ENCODE measurements around the gene VIPR2. TPM values are rescaled to one million over a fixed set of nuclear protein-coding genes. Genes with fewer than 3 reads are reported as not detected.

VIPR2 gene
- polyA plus RNA-seq, 3 donors, result not detected

GRCh38 chr7:158988996-158989395 lies 155.7 kb downstream of the VIPR2 start:
- WGBS (ENCODE audit: insufficient coverage), result 68% methylated on average over 2 of the region's 2 CpGs
- Histone ChIP-seq H3K79me2 (ENCODE audit: insufficient read depth, low read length) (no peaks in the 10 kb centered on the region), H3K27me3 (ENCODE audit: control insufficient read depth in 2 of 2, insufficient read depth in 2 of 2, low read length in 2 of 2) (peaks cover 5 to 27% of the 10 kb centered on the region in 2 donors), H3K4me2 (replicated peaks; ENCODE audit: extremely low read depth, low read length, poor library complexity, severe bottlenecking) (no peak overlapping the region), H2AFZ (ENCODE audit: insufficient read depth, low read depth, low read length, poor library complexity, severe bottlenecking) (no peak overlapping the region), H3K36me3 (replicated peaks in 1 of 2; ENCODE audit: control insufficient read depth in 1 of 2, insufficient read depth in 2 of 2, low read length in 2 of 2) (no peaks in the 10 kb centered on the region), H3K4me3 (replicated peaks in 1 of 3; ENCODE audit: low read depth in 2 of 3, low read length in 3 of 3) (no peak overlapping the region), H4K20me1 (ENCODE audit: insufficient read depth, low read length) (no peaks in the 10 kb centered on the region), H3K27ac (ENCODE audit: low read depth in 1 of 2, low read length in 2 of 2) (no peak overlapping the region), H3K9ac (ENCODE audit: insufficient read depth, low read length, poor library complexity, severe bottlenecking) (no peak overlapping the region), H3K9me3 (replicated peaks in 1 of 2; ENCODE audit: control insufficient read depth in 1 of 2, insufficient read depth in 1 of 2, low read length in 2 of 2) (peaks cover 11 to 23% of the 10 kb centered on the region in 2 donors), H3K4me1 (ENCODE audit: control insufficient read depth in 1 of 2, insufficient read depth in 2 of 2, low read length in 2 of 2) (no peaks in the 10 kb centered on the region)
- DNase-seq, result no peak
- Mint-ChIP-seq H3K36me3 (peaks cover 0 to 3% of the 10 kb centered on the region in 2 donors), H3K9me3 (peaks cover 4 to 23% (median 17%) of the 10 kb centered on the region in 7 donors), H3K27ac (no peak overlapping the region), H3K27me3 (ENCODE audit: low read depth in 3 of 3) (peaks cover 22 to 33% (median 28%) of the 10 kb centered on the region in 3 donors), H3K4me1 (no peaks in the 10 kb centered on the region), H3K4me3 (no peak overlapping the region)
- no peak for TF ChIP-seq CTCF (IDR thresholded peaks at IDR 0.05)
- intact Hi-C loops (cut with micrococcal nuclease), result no loop called here

GRCh38 chr7:158988302-158988862 lies 156.3 kb downstream of the VIPR2 start:
- Mint-ChIP-seq H3K27me3 (ENCODE audit: low read depth in 3 of 3) (peaks cover 20 to 26% (median 22%) of the 10 kb centered on the region in 3 donors), H3K9me3 (peaks cover 4 to 28% (median 22%) of the 10 kb centered on the region in 7 donors), H3K27ac (no peak overlapping the region), H3K4me3 (no peak overlapping the region), H3K4me1 (no peaks in the 10 kb centered on the region), H3K36me3 (peaks cover 0 to 3% of the 10 kb centered on the region in 2 donors)
- H3K27me3 ChIP-seq (ENCODE audit: control insufficient read depth in 2 of 2, insufficient read depth in 2 of 2, low read length in 2 of 2), result peaks cover 3 to 21% of the 10 kb centered on the region in 2 donors
- TF ChIP-seq CTCF (IDR thresholded peaks at IDR 0.05), result no peak
- no peaks in the 10 kb centered on the region for H4K20me1 ChIP-seq (ENCODE audit: insufficient read depth, low read length)
- no peak for DNase-seq
- no peak overlapping the region for H3K27ac ChIP-seq (ENCODE audit: low read depth in 1 of 2, low read length in 2 of 2)
- intact Hi-C loops (cut with micrococcal nuclease), result no loop called here
- no peak overlapping the region for H3K4me3 ChIP-seq (replicated peaks in 1 of 3; ENCODE audit: low read depth in 2 of 3, low read length in 3 of 3)
- no peaks in the 10 kb centered on the region for H3K79me2 ChIP-seq (ENCODE audit: insufficient read depth, low read length)
- no peak overlapping the region for H3K9ac ChIP-seq (ENCODE audit: insufficient read depth, low read length, poor library complexity, severe bottlenecking)
- no peak overlapping the region for H3K4me2 ChIP-seq (replicated peaks; ENCODE audit: extremely low read depth, low read length, poor library complexity, severe bottlenecking)
- WGBS (ENCODE audit: insufficient coverage), result 72% methylated on average over 2 of the region's 2 CpGs
- H3K4me1 ChIP-seq (ENCODE audit: control insufficient read depth in 1 of 2, insufficient read depth in 2 of 2, low read length in 2 of 2), result no peaks in the 10 kb centered on the region
- no peaks in the 10 kb centered on the region for H3K36me3 ChIP-seq (replicated peaks in 1 of 2; ENCODE audit: control insufficient read depth in 1 of 2, insufficient read depth in 2 of 2, low read length in 2 of 2)
- no peak overlapping the region for H2AFZ ChIP-seq (ENCODE audit: insufficient read depth, low read depth, low read length, poor library complexity, severe bottlenecking)
- H3K9me3 ChIP-seq (replicated peaks in 1 of 2; ENCODE audit: control insufficient read depth in 1 of 2, insufficient read depth in 1 of 2, low read length in 2 of 2), result peaks cover 17 to 25% of the 10 kb centered on the region in 2 donors

Data from CD14-positive monocyte (primary cell).